ENCODE measurements around the gene AP3B2.

Gene AP3B2

DNA sequence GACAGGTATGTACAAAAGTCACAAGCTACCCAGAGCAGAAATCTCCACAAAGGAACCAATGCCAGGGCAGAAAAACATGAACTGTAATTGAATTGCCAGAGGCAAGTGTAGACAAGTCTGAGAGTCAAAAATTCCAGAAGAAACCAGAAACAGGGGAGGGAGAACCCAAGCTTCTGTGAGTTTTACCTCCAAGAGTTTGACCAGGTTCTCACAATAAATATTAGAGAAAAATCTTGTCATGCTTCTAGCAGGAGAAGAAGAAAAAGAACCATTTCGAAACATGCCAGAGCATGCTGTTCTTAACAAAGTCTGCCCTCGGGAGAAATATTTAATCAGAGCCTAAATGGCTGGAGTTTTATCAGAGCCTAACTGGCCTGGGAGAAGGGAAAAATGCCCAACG lies 32.5 kb upstream of the AP3B2 start:
- TF ChIP-seq FOXP2 (optimal IDR thresholded peaks at IDR 0.05; ENCODE audit: borderline replicate concordance, extremely low read depth, extremely low read length, insufficient read depth): no peak
- TF ChIP-seq, protein P1, sequence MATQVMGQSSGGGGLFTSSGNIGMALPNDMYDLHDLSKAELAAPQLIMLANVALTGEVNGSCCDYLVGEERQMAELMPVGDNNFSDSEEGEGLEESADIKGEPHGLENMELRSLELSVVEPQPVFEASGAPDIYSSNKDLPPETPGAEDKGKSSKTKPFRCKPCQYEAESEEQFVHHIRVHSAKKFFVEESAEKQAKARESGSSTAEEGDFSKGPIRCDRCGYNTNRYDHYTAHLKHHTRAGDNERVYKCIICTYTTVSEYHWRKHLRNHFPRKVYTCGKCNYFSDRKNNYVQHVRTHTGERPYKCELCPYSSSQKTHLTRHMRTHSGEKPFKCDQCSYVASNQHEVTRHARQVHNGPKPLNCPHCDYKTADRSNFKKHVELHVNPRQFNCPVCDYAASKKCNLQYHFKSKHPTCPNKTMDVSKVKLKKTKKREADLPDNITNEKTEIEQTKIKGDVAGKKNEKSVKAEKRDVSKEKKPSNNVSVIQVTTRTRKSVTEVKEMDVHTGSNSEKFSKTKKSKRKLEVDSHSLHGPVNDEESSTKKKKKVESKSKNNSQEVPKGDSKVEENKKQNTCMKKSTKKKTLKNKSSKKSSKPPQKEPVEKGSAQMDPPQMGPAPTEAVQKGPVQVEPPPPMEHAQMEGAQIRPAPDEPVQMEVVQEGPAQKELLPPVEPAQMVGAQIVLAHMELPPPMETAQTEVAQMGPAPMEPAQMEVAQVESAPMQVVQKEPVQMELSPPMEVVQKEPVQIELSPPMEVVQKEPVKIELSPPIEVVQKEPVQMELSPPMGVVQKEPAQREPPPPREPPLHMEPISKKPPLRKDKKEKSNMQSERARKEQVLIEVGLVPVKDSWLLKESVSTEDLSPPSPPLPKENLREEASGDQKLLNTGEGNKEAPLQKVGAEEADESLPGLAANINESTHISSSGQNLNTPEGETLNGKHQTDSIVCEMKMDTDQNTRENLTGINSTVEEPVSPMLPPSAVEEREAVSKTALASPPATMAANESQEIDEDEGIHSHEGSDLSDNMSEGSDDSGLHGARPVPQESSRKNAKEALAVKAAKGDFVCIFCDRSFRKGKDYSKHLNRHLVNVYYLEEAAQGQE (IDR thresholded peaks at IDR 0.05; ENCODE audit: insufficient read depth in 1 of 2, low read depth in 2 of 2, low read length in 2 of 2): no peak
- no peak for TF ChIP-seq SIN3A (IDR thresholded peaks at IDR 0.05; ENCODE audit: borderline replicate concordance, insufficient read depth, low read length)
- TF ChIP-seq POLR2AphosphoS5 (IDR thresholded peaks at IDR 0.05; ENCODE audit: low read depth, low read length): no peak
- TF ChIP-seq TAF1 (IDR thresholded peaks at IDR 0.05; ENCODE audit: borderline replicate concordance, insufficient read depth, low read length): no peak

DNA sequence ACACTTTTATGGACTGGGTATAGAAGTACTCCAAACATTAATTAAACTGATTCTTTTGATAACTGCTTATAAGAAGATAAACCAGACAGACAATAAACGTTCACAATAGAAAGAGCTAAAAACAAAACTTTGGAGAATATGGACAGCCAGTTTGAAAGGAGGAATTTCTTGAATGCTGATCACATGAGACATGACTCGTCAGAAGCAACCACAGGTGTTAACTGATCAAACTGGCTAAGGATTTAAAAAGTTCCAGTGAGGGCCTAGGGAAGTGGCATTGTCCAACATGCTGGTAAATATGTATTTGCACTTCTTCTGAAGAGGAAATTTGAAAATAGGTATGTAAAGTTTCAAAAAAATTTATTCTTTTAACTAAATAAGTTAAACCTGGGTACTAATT lies 29.4 kb upstream of the AP3B2 start:
- TF ChIP-seq SIN3A (IDR thresholded peaks at IDR 0.05; ENCODE audit: borderline replicate concordance, insufficient read depth, low read length) (no peak), FOXP2 (optimal IDR thresholded peaks at IDR 0.05; ENCODE audit: borderline replicate concordance, extremely low read depth, extremely low read length, insufficient read depth) (no peak), TAF1 (IDR thresholded peaks at IDR 0.05; ENCODE audit: borderline replicate concordance, insufficient read depth, low read length) (no peak), POLR2AphosphoS5 (IDR thresholded peaks at IDR 0.05; ENCODE audit: low read depth, low read length) (no peak)
- TF ChIP-seq, protein P1 (IDR thresholded peaks at IDR 0.05; ENCODE audit: insufficient read depth in 1 of 2, low read depth in 2 of 2, low read length in 2 of 2): no peak

DNA sequence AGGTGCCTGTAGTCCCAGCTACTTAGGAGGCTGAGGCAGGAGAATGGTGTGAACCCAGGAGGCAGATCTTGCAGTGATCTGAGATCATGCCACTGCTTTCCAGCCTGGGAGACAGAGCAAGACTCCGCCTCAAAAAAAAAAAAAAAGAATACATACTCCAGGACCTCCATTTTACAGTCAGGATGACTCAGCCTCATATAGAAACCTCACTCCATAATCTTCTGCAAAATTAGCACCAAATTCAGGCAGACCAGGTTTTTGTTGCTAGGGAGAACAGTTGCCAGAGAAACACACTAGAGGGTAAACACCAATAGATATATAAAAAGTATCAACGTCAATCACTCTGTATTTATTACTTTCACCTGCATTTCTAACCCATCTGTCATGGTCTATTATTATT lies 28.3 kb upstream of the AP3B2 start:
- TF ChIP-seq, protein P1 (IDR thresholded peaks at IDR 0.05; ENCODE audit: insufficient read depth in 1 of 2, low read depth in 2 of 2, low read length in 2 of 2): no peak
- TF ChIP-seq TAF1 (IDR thresholded peaks at IDR 0.05; ENCODE audit: borderline replicate concordance, insufficient read depth, low read length): no peak
- TF ChIP-seq FOXP2 (optimal IDR thresholded peaks at IDR 0.05; ENCODE audit: borderline replicate concordance, extremely low read depth, extremely low read length, insufficient read depth): no peak
- no peak for TF ChIP-seq SIN3A (IDR thresholded peaks at IDR 0.05; ENCODE audit: borderline replicate concordance, insufficient read depth, low read length)
- TF ChIP-seq POLR2AphosphoS5 (IDR thresholded peaks at IDR 0.05; ENCODE audit: low read depth, low read length): no peak

DNA sequence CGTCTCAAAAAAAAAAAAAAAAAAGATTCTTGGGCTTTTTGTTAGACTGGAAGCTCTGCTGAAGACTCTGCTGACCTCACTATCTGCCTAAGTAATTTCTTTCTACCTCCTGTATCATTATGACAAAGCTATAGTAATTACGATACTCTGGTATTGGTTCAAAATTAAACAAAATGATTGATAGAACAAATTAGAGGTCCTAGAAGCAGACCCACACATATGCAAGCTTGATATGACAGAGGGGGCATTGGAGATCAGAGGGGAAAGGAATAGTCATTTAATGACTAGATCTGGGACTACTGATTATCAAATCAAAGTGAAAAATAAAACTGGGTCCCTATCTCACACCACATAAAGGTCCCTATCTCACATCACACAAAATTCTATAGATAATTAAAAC lies 21.9 kb upstream of the AP3B2 start:
- TF ChIP-seq FOXP2 (optimal IDR thresholded peaks at IDR 0.05; ENCODE audit: borderline replicate concordance, extremely low read depth, extremely low read length, insufficient read depth) (no peak), TAF1 (IDR thresholded peaks at IDR 0.05; ENCODE audit: borderline replicate concordance, insufficient read depth, low read length) (no peak), POLR2AphosphoS5 (IDR thresholded peaks at IDR 0.05; ENCODE audit: low read depth, low read length) (no peak), SIN3A (IDR thresholded peaks at IDR 0.05; ENCODE audit: borderline replicate concordance, insufficient read depth, low read length) (no peak)
- TF ChIP-seq, protein P1 (IDR thresholded peaks at IDR 0.05; ENCODE audit: insufficient read depth in 1 of 2, low read depth in 2 of 2, low read length in 2 of 2): no peak

DNA sequence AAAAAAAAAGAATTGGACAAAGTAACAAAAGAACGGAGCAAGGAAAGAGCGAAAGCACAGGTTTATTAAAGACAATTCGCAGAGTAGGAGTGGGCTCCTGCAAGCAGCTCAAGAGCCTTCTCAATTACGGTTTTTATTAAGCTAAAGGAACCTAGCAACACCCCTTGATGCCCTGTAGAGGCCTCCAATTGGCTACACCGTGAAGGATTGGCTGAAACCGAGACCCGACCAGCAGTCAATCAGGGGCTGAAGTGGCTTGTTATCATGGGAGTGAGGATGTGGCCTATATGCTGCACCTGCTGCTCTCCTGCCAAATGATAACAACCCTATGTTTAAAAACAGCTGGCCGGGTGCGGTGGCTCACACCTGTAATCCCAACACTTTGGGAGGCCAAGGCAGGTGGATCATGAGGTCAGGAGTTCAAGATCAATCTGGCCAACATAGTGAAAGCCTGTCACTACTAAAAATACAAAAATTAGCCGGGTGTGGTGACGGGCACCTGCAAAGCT lies 20.4 kb upstream of the AP3B2 start:
- no peak for TF ChIP-seq SIN3A (IDR thresholded peaks at IDR 0.05; ENCODE audit: borderline replicate concordance, insufficient read depth, low read length)
- TF ChIP-seq, protein P1 (IDR thresholded peaks at IDR 0.05; ENCODE audit: insufficient read depth in 1 of 2, low read depth in 2 of 2, low read length in 2 of 2): no peak
- no peak for TF ChIP-seq TAF1 (IDR thresholded peaks at IDR 0.05; ENCODE audit: borderline replicate concordance, insufficient read depth, low read length)
